Smooth muscle cell (in vitro differentiated cells): ENCODE data around the gene FAM234A. TPM values are rescaled to one million over a fixed set of nuclear protein-coding genes. Genes with fewer than 3 reads are reported as not detected.

ENCODE experiments used
- DNase-seq: peaks from one replicate; lab custom pipeline; 2025; ENCODE audit not compliant: unreplicated experiment; lab: John Stamatoyannopoulos, UW
- H2AFZ ChIP-seq: fragments of 200-600 bp; sonication (generic); 2 replicates; pipeline ENCODE4 v1.6.0; 2016; ENCODE audit warnings: antibody characterized with exemption, low read depth, mild to moderate bottlenecking
- H3F3A ChIP-seq: fragments of 200-600 bp; sonication (generic); 2 replicates; pipeline ENCODE4 v1.6.0; 2017; ENCODE audit warnings: antibody characterized with exemption, low read depth
- H3K27ac ChIP-seq: fragments of 200-600 bp; sonication (generic); 2 replicates; pipeline ENCODE4 v1.5.1; 2016; ENCODE audit warnings: low read depth, mild to moderate bottlenecking
- H3K27me3 ChIP-seq: fragments of 200-600 bp; sonication (generic); 2 replicates; pipeline ENCODE4 v1.6.1; 2016; ENCODE audit warnings: low read depth, mild to moderate bottlenecking
- H3K36me3 ChIP-seq: fragments of 200-600 bp; sonication (generic); 2 replicates; pipeline ENCODE4 v1.5.1; 2016; ENCODE audit warnings: low read depth
- H3K4me1 ChIP-seq: fragments of 200-600 bp; sonication (generic); 2 replicates; pipeline ENCODE4 v1.5.1; 2016; ENCODE audit warnings: low read depth
- H3K4me2 ChIP-seq: fragments of 200-600 bp; sonication (generic); 2 replicates; pipeline ENCODE4 v1.6.0; 2016; ENCODE audit warnings: mild to moderate bottlenecking
- H3K4me3 ChIP-seq: fragments of 200-600 bp; sonication (generic); 2 replicates; pipeline ENCODE4 v1.5.1; 2016; ENCODE audit warnings: mild to moderate bottlenecking
- H3K79me2 ChIP-seq: fragments of 200-600 bp; sonication (generic); 2 replicates; pipeline ENCODE4 v1.6.0; 2016; ENCODE audit warnings: low read depth, mild to moderate bottlenecking
- H3K9ac ChIP-seq: fragments of 200-600 bp; sonication (generic); 2 replicates; pipeline ENCODE4 v1.6.0; 2016; ENCODE audit warnings: low read depth
- H3K9me3 ChIP-seq: fragments of 200-600 bp; sonication (generic); replicated peaks from 2 replicates; pipeline ENCODE4 v1.5.1; 2016; ENCODE audit warnings: low read depth
- H4K20me1 ChIP-seq: fragments of 200-600 bp; sonication (generic); 2 replicates; pipeline ENCODE4 v1.6.0; 2016; ENCODE audit warnings: low read depth
- CTCF ChIP-seq: fragments of 200-600 bp; sonication (generic); IDR thresholded peaks from 2 replicates; pipeline ENCODE4 v1.5.1; 2017; ENCODE audit warnings: borderline replicate concordance, mild to moderate bottlenecking, antibody characterized with exemption; ENCODE audit not compliant: insufficient read depth, poor library complexity, severe bottlenecking
- WGBS: methylation state at CpG from one replicate; pipeline ENCODE4 v1.1.7; 2016; ENCODE audit warnings: low lambda C conversion rate; 5-methylcytosine and 5-hydroxymethylcytosine counted together
- polyA plus RNA-seq: library from polyadenylated mRNA; unstranded; fragments of >200 nt; fragmentation: Nextera tagmentation; extraction: Ambion mirVana; gene quantifications from 2 replicates; pipeline ENCODE4 v1.2.1, GENCODE V29; 2016
- total RNA-seq: library from RNA; depleted of rRNA; stranded (reverse); fragments of >200 nt; gene quantifications from 2 replicates; pipeline ENCODE4 v1.2.3, GENCODE V29; 2014

Gene FAM234A
- total and polyA plus RNA-seq, 2 experiments from 2014 or later, result 83.7 to 87.3 TPM

- peaks cover 54% of the 10 kb centered on the region for H4K20me1 ChIP-seq
- no peaks in the 10 kb centered on the region for H3K9me3 ChIP-seq
- H3K36me3 ChIP-seq, result no peaks in the 10 kb centered on the region
- no peak overlapping the region for H3K9ac ChIP-seq
- H2AFZ ChIP-seq, result no peak overlapping the region
- H3K4me3 ChIP-seq, result no peak overlapping the region
- DNase-seq, result no peak
- no peaks in the 10 kb centered on the region for H3K27me3 ChIP-seq
- no peak overlapping the region for H3K27ac ChIP-seq
- no peaks in the 10 kb centered on the region for H3K4me1 ChIP-seq
- no peak for TF ChIP-seq CTCF
- no peaks in the 10 kb centered on the region for H3F3A ChIP-seq
- no peak overlapping the region for H3K4me2 ChIP-seq
- WGBS, result 97% methylated on average over 15 of the region's 15 CpGs
- peaks cover 20% of the 10 kb centered on the region for H3K79me2 ChIP-seq
These were observed 77.1 kb downstream of the FAM234A start for GRCh38 chr16:311725-312124.

- H3F3A ChIP-seq, result no peaks in the 10 kb centered on the region
- no peaks in the 10 kb centered on the region for H3K9me3 ChIP-seq
- 97% methylated on average over 16 of the region's 16 CpGs for WGBS
- no peaks in the 10 kb centered on the region for H3K36me3 ChIP-seq
- H3K27me3 ChIP-seq, result no peaks in the 10 kb centered on the region
- no peak for DNase-seq
- H3K27ac ChIP-seq, result no peak overlapping the region
- no peak overlapping the region for H3K9ac ChIP-seq
- peaks cover 31% of the 10 kb centered on the region for H3K79me2 ChIP-seq
- H3K4me3 ChIP-seq, result no peak overlapping the region
- no peak overlapping the region for H2AFZ ChIP-seq
- H3K4me2 ChIP-seq, result no peak overlapping the region
- no peaks in the 10 kb centered on the region for H3K4me1 ChIP-seq
- no peak for TF ChIP-seq CTCF
- peaks cover 68% of the 10 kb centered on the region for H4K20me1 ChIP-seq
These were observed 79.7 kb downstream of the FAM234A start for GRCh38 chr16:314351-314750.

DNA sequence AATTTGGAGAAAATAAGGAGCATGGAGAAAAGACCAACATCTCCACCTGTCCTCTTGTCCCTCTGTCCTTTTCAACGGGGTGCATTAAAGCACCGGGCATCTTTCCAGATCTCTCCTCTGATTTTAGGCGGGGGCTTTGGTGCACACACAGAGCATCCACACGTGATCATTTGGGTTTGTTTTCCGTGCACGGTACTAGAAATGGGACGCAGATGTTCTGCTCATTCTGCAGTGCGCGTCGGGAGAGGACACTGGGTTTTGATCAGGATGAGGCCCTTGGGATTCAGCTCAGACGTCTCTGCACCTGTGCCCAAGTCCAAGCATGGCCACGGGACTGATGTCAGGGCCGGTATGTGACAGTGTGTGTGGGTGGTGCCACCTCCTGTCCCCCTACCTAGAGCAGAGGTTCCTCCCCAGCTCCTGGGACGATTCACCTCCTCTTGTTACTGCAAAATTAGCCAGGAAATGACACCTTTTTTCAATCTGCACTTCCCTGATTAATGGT, 80.2 kb downstream of the FAM234A start:
- TF ChIP-seq CTCF, result no peak
- H3K9me3 ChIP-seq, result no peaks in the 10 kb centered on the region
- peaks cover 36% of the 10 kb centered on the region for H3K79me2 ChIP-seq
- no peak overlapping the region for H3K27ac ChIP-seq
- H2AFZ ChIP-seq, result no peak overlapping the region
- no peaks in the 10 kb centered on the region for H3K4me1 ChIP-seq
- no peaks in the 10 kb centered on the region for H3K36me3 ChIP-seq
- H3K4me3 ChIP-seq, result no peak overlapping the region
- no peaks in the 10 kb centered on the region for H3K27me3 ChIP-seq
- WGBS, result 95% methylated on average over 14 of the region's 14 CpGs
- no peak overlapping the region for H3K9ac ChIP-seq
- no peak overlapping the region for H3K4me2 ChIP-seq
- peaks cover 68% of the 10 kb centered on the region for H4K20me1 ChIP-seq
- H3F3A ChIP-seq, result no peaks in the 10 kb centered on the region
- DNase-seq, result no peak

Other genes starting within 250 kb of the FAM234A start
- 2.1 and 2.9 TPM in 2 replicates for gene POLR3K, start 181.2 kb upstream of the FAM234A start, total RNA-seq
- 10.5 and 11.1 TPM in 2 replicates for gene POLR3K, start 181.2 kb upstream of the FAM234A start, polyA plus RNA-seq
- 20.1 and 21.4 TPM in 2 replicates for gene SNRNP25, start 181.0 kb upstream of the FAM234A start, total RNA-seq
- gene SNRNP25, start 181.0 kb upstream of the FAM234A start, polyA plus RNA-seq, result 45.9 and 48.2 TPM in 2 replicates
- gene RHBDF1, start 162.2 kb upstream of the FAM234A start, total RNA-seq, result 38.2 and 41.4 TPM in 2 replicates
- 68.0 and 84.9 TPM in 2 replicates for gene RHBDF1, start 162.2 kb upstream of the FAM234A start, polyA plus RNA-seq
- gene MPG, start 156.6 kb upstream of the FAM234A start, total RNA-seq, result 73.8 and 84.7 TPM in 2 replicates
- 104 and 120 TPM in 2 replicates for gene MPG, start 156.6 kb upstream of the FAM234A start, polyA plus RNA-seq
- gene NPRL3, start 96.1 kb upstream of the FAM234A start, total RNA-seq, result 4.6 and 15.5 TPM in 2 replicates
- 26.1 and 28.3 TPM in 2 replicates for gene NPRL3, start 96.1 kb upstream of the FAM234A start, polyA plus RNA-seq
- gene HBZ, start 82.2 kb upstream of the FAM234A start, total RNA-seq, result not detected in 2 replicates
- gene HBZ, start 82.2 kb upstream of the FAM234A start, polyA plus RNA-seq, result not detected in 2 replicates
- gene HBM, start 68.8 kb upstream of the FAM234A start, total RNA-seq, result not detected in 2 replicates
- gene HBM, start 68.8 kb upstream of the FAM234A start, polyA plus RNA-seq, result 0.40 TPM in 1 of 2 replicates, not detected in the other
- not detected in 2 replicates for gene HBA2, start 61.9 kb upstream of the FAM234A start, total RNA-seq
- not detected in 2 replicates for gene HBA2, start 61.9 kb upstream of the FAM234A start, polyA plus RNA-seq
- not detected in 2 replicates for gene HBA1, start 58.1 kb upstream of the FAM234A start, total RNA-seq
- gene HBA1, start 58.1 kb upstream of the FAM234A start, polyA plus RNA-seq, result not detected in 2 replicates
- gene HBQ1, start 54.4 kb upstream of the FAM234A start, total RNA-seq, result not detected in 2 replicates
- not detected in 2 replicates for gene HBQ1, start 54.4 kb upstream of the FAM234A start, polyA plus RNA-seq
- gene LUC7L, start 5.4 kb upstream of the FAM234A start, total RNA-seq, result 63.3 and 70.6 TPM in 2 replicates
- 56.2 and 70.2 TPM in 2 replicates for gene LUC7L, start 5.4 kb upstream of the FAM234A start, polyA plus RNA-seq
- gene RGS11, start 41.1 kb downstream of the FAM234A start, total RNA-seq, result 0.04 and 2.2 TPM in 2 replicates
- gene RGS11, start 41.1 kb downstream of the FAM234A start, polyA plus RNA-seq, result 3.9 TPM in 2 replicates
- 0.58 and 0.63 TPM in 2 replicates for gene ARHGDIG, start 45.8 kb downstream of the FAM234A start, total RNA-seq
- 2.9 and 4.7 TPM in 2 replicates for gene ARHGDIG, start 45.8 kb downstream of the FAM234A start, polyA plus RNA-seq
- gene PDIA2, start 48.3 kb downstream of the FAM234A start, total RNA-seq, result 0.18 TPM in 1 of 2 replicates, not detected in the other
- gene PDIA2, start 48.3 kb downstream of the FAM234A start, polyA plus RNA-seq, result 0.43 and 0.86 TPM in 2 replicates
- 12.7 and 13.0 TPM in 2 replicates for gene AXIN1, start 117.9 kb downstream of the FAM234A start, total RNA-seq
- 15.0 and 15.2 TPM in 2 replicates for gene AXIN1, start 117.9 kb downstream of the FAM234A start, polyA plus RNA-seq
- 80.8 and 84.6 TPM in 2 replicates for gene MRPL28, start 135.7 kb downstream of the FAM234A start, total RNA-seq
- 155 and 160 TPM in 2 replicates for gene MRPL28, start 135.7 kb downstream of the FAM234A start, polyA plus RNA-seq
- gene PGAP6, start 147.2 kb downstream of the FAM234A start, total RNA-seq, result 53.6 and 57.1 TPM in 2 replicates
- gene PGAP6, start 147.2 kb downstream of the FAM234A start, polyA plus RNA-seq, result 80.0 and 99.9 TPM in 2 replicates
- 189 and 218 TPM in 2 replicates for gene NME4, start 162.4 kb downstream of the FAM234A start, total RNA-seq
- gene NME4, start 162.4 kb downstream of the FAM234A start, polyA plus RNA-seq, result 421 and 523 TPM in 2 replicates
- 7.3 and 18.2 TPM in 2 replicates for gene DECR2, start 167.1 kb downstream of the FAM234A start, total RNA-seq
- 15.4 and 21.2 TPM in 2 replicates for gene DECR2, start 167.1 kb downstream of the FAM234A start, polyA plus RNA-seq
- 9.0 and 19.5 TPM in 2 replicates for gene RAB11FIP3, start 190.8 kb downstream of the FAM234A start, total RNA-seq
- 20.4 and 25.7 TPM in 2 replicates for gene RAB11FIP3, start 190.8 kb downstream of the FAM234A start, polyA plus RNA-seq